Heart left ventricle (tissue), 13 donors: ENCODE results near the gene KIF26B.

Source experiments
- POLR2A ChIP-seq, 2 donors: fragments of 450-650 bp; IDR thresholded peaks; one replicate each; pipeline ENCODE4 v1.6.1; 2017; ENCODE audit warnings: antibody characterized with exemption in 2 of 2, mild to moderate bottlenecking in 2 of 2, moderate library complexity in 2 of 2
- TF ChIP-seq, protein P1 (sequence below), 12 donors: fragments of 200-600 bp; sonication (generic) in 4 of 12; IDR thresholded peaks; one replicate each; pipeline versions ENCODE4 v1.5.0 to v1.8.0; 2018 to 2022; ENCODE audit warnings: antibody characterized with exemption in 12 of 12, mild to moderate bottlenecking in 5 of 12
- donor health status: ischemic (EF 13 %, LVEDD 7.1; RV severe dilation, severe dysfunction).
- donor health status: DM: no; HTN: yes; CAD: no.
- donor health status: DM: no; HTN: no; CAD: no.
- donor health status: ischemic (EF 25% LVEDD 6.9; RV normal size, moderate dysfunction).
- donor health status: ischemic (EF 25% LVEDD 5.7; RV mildly dilated, moderate dysfunction).
- donor health status: ischemic (EF 35%, LVEDD 5.7; RV mildly dilated, moderate dysfunction).
- donor health status: nonischemic (EF 11% LVEDD 7.7; RV severe dilation, severe dysfunction).
- donor health status: DM: yes; HTN: yes; CAD: no.
- donor health status: PGD.
- donor health status: ischemic (EF 29% LVEDD 5.4; RV normal size, mild dysfunction).
- donor health status: nonischemic (EF 23%, LVEDD 6.1; RV moderate dilation, normal function).

GRCh38 chr1:245718951-245719350 is 564.2 kb downstream of the KIF26B start:
- TF ChIP-seq, protein P1, sequence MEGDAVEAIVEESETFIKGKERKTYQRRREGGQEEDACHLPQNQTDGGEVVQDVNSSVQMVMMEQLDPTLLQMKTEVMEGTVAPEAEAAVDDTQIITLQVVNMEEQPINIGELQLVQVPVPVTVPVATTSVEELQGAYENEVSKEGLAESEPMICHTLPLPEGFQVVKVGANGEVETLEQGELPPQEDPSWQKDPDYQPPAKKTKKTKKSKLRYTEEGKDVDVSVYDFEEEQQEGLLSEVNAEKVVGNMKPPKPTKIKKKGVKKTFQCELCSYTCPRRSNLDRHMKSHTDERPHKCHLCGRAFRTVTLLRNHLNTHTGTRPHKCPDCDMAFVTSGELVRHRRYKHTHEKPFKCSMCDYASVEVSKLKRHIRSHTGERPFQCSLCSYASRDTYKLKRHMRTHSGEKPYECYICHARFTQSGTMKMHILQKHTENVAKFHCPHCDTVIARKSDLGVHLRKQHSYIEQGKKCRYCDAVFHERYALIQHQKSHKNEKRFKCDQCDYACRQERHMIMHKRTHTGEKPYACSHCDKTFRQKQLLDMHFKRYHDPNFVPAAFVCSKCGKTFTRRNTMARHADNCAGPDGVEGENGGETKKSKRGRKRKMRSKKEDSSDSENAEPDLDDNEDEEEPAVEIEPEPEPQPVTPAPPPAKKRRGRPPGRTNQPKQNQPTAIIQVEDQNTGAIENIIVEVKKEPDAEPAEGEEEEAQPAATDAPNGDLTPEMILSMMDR (IDR thresholded peaks at IDR 0.05) = no peak
- TF ChIP-seq POLR2A (IDR thresholded peaks at IDR 0.05) = no peak
